Kidney (tissue), 14 donors: ENCODE data around the gene SHISAL1. TPM values are rescaled to one million over a fixed set of nuclear protein-coding genes. Genes with fewer than 3 reads are reported as not detected.

Experiments used
- DNase-seq, 5 donors: peaks; one replicate each; pipeline ENCODE4 v3.0.0-alpha.2; 2013 to 2020
- FAIRE-seq: peaks from 2 replicates; lab custom pipeline; 2012; peaks lifted over from hg19 to GRCh38; lab: Jason Lieb, UNC
- H3K27ac ChIP-seq, 2 donors: one replicate each; pipeline ENCODE4 v1.7.0; 2013; ENCODE audit warnings: low read depth in 2 of 2, low read length in 2 of 2, inconsistent platforms in 1 of 2
- H3K27me3 ChIP-seq: one replicate; pipeline ENCODE4 v1.7.1; 2013; ENCODE audit warnings: low read length, inconsistent platforms; ENCODE audit not compliant: control insufficient read depth, insufficient read depth
- H3K36me3 ChIP-seq, 3 donors: one replicate each; pipeline versions ENCODE4 v1.7.0 to v1.7.1; 2013; ENCODE audit warnings: low read length in 3 of 3, control low read depth in 1 of 3, inconsistent platforms in 1 of 3; ENCODE audit not compliant: insufficient read depth in 3 of 3, control insufficient read depth in 2 of 3
- H3K4me1 ChIP-seq, 3 donors: one replicate each; pipeline versions ENCODE4 v1.7.0 to v1.7.1; 2013; ENCODE audit warnings: low read length in 3 of 3, inconsistent platforms in 1 of 3, low read depth in 1 of 3; ENCODE audit not compliant: control insufficient read depth in 2 of 3, insufficient read depth in 2 of 3
- H3K4me3 ChIP-seq, 3 donors: one replicate each; pipeline versions ENCODE4 v1.7.0 to v1.8.1; 2013; ENCODE audit warnings: low read length in 3 of 3, control low read depth in 1 of 3, inconsistent platforms in 1 of 3
- H3K9ac ChIP-seq, 3 donors: one replicate each; pipeline versions ENCODE4 v1.7.0 to v1.7.1; 2013; ENCODE audit warnings: low read length in 3 of 3, control low read depth in 1 of 3, inconsistent platforms in 1 of 3
- H3K9me3 ChIP-seq, 3 donors: one replicate each; pipeline versions ENCODE4 v1.7.0 to v1.7.1; 2013; ENCODE audit warnings: low read length in 3 of 3, control low read depth in 1 of 3, inconsistent platforms in 1 of 3; ENCODE audit not compliant: control insufficient read depth in 2 of 3, insufficient read depth in 1 of 3
- intact Hi-C: fragments of 100-400 bp; cut with DNase I; formaldehyde crosslinking; loops from one replicate; pipeline ENCODE4 v1.11.1; 2022
- polyA plus RNA-seq: library from polyadenylated mRNA; stranded (reverse); fragments of 350-450 nt; fragmentation: Illumina TruSeq; extraction: RNeasy Lipid Tissue Mini Kit (QIAGEN cat#74804); gene quantifications from one replicate; pipeline ENCODE4 v1.2.3, GENCODE V29; 2014; ENCODE audit warnings: low read depth, low replicate concordance; ENCODE audit not compliant: insufficient read depth
- total RNA-seq: library from RNA; stranded (reverse); fragmentation: NEBNext Ultra II Directional; extraction: Animal tissue kit (Norgen Biotek cat#: 25700); gene quantifications from one replicate; pipeline ENCODE4 v1.2.1, GENCODE V29; 2021
- TF ChIP-seq, protein P1 (sequence below): IDR thresholded peaks from 3 replicates; pipeline ENCODE4 v1.5.1; 2012; ENCODE audit warnings: mild to moderate bottlenecking, moderate library complexity, borderline replicate concordance; ENCODE audit not compliant: insufficient read depth; ENCODE audit errors: extremely low read depth
- donor health status: control.
- donor health status: control.
- donor health status: control.
- donor health status: control.
- donor health status: control.
- donor health status: DM: yes; HTN: yes; CAD: no.
- donor health status: Normal renal cell carcinoma (clear cell type).

Gene SHISAL1
- total and polyA plus RNA-seq, 2 donors from 2014 or later = 0.04 to 1.1 TPM

DNA sequence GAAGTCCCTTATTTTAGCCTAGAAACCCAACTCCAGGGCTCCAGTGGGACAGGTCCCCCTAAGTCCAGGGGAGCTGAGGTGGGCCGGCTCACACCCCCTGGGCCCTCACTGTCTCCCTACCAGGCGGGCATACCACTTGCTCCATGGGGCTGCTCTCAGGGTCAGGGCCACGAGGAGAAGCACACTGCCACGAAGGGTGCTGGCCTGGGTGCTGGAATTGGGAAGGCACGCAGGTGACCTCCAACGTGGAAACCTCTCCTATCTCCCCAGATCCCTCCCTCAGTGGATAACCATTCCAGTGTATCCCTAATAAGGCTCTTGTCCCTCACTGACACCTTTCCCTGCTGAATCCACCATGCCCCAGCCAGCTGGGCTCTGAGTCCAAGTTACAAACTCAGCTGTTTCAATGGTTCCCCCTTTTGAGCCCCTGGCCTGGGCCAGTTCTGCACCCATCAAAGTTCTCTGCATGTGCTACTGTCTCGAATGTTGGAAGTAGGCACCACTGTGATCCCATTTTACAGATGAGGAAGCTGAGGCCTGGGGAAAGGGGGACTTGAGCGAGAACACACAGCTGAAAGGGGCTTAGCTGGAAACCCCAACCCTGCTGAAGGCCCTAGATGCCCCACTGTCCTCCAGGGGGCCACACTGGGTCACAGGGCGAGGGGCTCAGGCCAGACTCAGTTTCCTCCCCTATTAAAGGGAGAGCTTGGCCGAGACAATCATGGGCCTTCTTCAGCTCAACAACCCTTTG, 1.5 kb downstream of the SHISAL1 start:
- Histone ChIP-seq H3K9me3 (no peaks in the 10 kb centered on the region), H3K27ac (no peak overlapping the region), H3K9ac (no peak overlapping the region), H3K4me1 (no peaks in the 10 kb centered on the region), H3K4me3 (no peak overlapping the region), H3K36me3 (no peaks in the 10 kb centered on the region), H3K27me3 (no peaks in the 10 kb centered on the region)
- TF ChIP-seq, protein P1, sequence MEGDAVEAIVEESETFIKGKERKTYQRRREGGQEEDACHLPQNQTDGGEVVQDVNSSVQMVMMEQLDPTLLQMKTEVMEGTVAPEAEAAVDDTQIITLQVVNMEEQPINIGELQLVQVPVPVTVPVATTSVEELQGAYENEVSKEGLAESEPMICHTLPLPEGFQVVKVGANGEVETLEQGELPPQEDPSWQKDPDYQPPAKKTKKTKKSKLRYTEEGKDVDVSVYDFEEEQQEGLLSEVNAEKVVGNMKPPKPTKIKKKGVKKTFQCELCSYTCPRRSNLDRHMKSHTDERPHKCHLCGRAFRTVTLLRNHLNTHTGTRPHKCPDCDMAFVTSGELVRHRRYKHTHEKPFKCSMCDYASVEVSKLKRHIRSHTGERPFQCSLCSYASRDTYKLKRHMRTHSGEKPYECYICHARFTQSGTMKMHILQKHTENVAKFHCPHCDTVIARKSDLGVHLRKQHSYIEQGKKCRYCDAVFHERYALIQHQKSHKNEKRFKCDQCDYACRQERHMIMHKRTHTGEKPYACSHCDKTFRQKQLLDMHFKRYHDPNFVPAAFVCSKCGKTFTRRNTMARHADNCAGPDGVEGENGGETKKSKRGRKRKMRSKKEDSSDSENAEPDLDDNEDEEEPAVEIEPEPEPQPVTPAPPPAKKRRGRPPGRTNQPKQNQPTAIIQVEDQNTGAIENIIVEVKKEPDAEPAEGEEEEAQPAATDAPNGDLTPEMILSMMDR = no peak
- FAIRE-seq (no peak), DNase-seq (no peak)
- intact Hi-C loops = no loop called here

DNA sequence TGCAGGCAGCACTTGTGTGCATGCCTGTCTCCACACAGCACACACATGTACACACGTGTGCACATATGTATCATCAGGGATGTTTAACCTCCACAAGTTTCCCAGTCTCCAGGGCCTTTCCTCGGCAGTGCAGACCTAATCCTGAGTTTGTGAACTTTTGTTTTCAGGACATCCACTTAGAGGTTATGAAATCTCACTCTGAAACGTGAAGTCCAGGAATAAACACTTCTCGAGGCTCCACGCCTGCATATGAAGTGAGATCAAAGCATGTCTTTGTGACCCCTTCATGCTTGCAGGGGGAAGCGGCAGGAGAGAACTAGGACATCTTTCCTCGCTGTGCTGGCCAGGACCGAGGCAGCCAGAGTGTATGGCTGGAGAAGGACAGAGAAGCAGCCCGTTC, 3.1 kb downstream of the SHISAL1 start:
- intact Hi-C loops = no loop called here
- DNase-seq (no peak), FAIRE-seq (no peak)
- Histone ChIP-seq H3K27ac (no peak overlapping the region), H3K36me3 (no peaks in the 10 kb centered on the region), H3K27me3 (no peaks in the 10 kb centered on the region), H3K9ac (no peak overlapping the region), H3K4me1 (no peaks in the 10 kb centered on the region), H3K9me3 (no peaks in the 10 kb centered on the region), H3K4me3 (no peak overlapping the region)
- TF ChIP-seq, protein P1 = no peak

DNA sequence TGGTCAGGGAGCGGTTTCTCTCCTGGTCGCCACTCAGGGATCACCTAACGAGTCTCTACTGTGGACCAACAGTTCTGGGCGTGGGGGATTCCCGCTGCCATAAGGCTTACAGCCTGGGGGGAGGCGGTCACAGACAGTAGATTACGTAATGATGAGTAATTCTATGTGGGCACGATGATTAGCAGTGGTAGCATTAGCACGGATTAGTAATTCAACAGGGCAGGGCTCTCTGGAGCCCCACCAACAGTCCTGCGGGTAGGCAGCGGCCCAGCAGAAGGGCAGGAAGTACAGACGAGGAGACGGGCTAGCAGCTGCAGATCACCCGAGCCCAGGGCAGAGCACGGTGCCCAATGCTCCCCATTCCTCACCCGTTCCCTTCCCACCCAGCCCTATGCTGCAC, 3.6 kb downstream of the SHISAL1 start:
- Histone ChIP-seq H3K9ac (no peak overlapping the region), H3K27me3 (no peaks in the 10 kb centered on the region), H3K4me1 (no peaks in the 10 kb centered on the region), H3K27ac (no peak overlapping the region), H3K4me3 (no peak overlapping the region), H3K9me3 (no peaks in the 10 kb centered on the region), H3K36me3 (no peaks in the 10 kb centered on the region)
- FAIRE-seq (no peak), DNase-seq (no peak)
- intact Hi-C loops = no loop called here
- TF ChIP-seq, protein P1 = no peak
